GM23338 (cell line): Measurements from ENCODE around the gene ZBTB5. TPM values are rescaled to one million over a fixed set of nuclear protein-coding genes. Genes with fewer than 3 reads are reported as not detected.

ENCODE experiments used
- ATAC-seq: fragments of 200-7000 bp; cut with Tn5 transposase; 3 replicates; pipeline ENCODE4 v1.9.1; 2020
- DNase-seq: peaks from one replicate; pipeline ENCODE4 v3.0.0-alpha.2; 2015; ENCODE audit warnings: low spot score
- H2AFZ ChIP-seq: fragments of 200-600 bp; sonication (generic); 2 replicates; pipeline ENCODE4 v1.8.0; 2016; ENCODE audit warnings: antibody characterized with exemption, mild to moderate bottlenecking, moderate library complexity
- H3F3A ChIP-seq: fragments of 200-600 bp; sonication (generic); replicated peaks from 2 replicates; pipeline ENCODE4 v1.8.0; 2017; ENCODE audit warnings: antibody characterized with exemption, mixed run types, low read depth
- H3K27ac ChIP-seq: fragments of 200-600 bp; sonication (generic); 2 replicates; pipeline ENCODE4 v1.6.1; 2016; ENCODE audit warnings: low read depth
- H3K27me3 ChIP-seq: fragments of 200-600 bp; sonication (generic); 2 replicates; pipeline ENCODE4 v1.8.0; 2016; ENCODE audit warnings: mild to moderate bottlenecking, mixed run types, moderate library complexity; ENCODE audit not compliant: insufficient read depth
- H3K36me3 ChIP-seq: fragments of 200-600 bp; sonication (generic); 2 replicates; pipeline ENCODE4 v1.8.0; 2016; ENCODE audit warnings: mild to moderate bottlenecking; ENCODE audit not compliant: insufficient read depth
- H3K4me1 ChIP-seq: fragments of 200-600 bp; sonication (generic); 2 replicates; pipeline ENCODE4 v1.8.0; 2016; ENCODE audit warnings: mild to moderate bottlenecking, moderate library complexity; ENCODE audit not compliant: insufficient read depth
- H3K4me2 ChIP-seq: fragments of 200-600 bp; sonication (generic); 2 replicates; pipeline ENCODE4 v1.7.1; 2017; ENCODE audit warnings: mixed run types
- H3K4me3 ChIP-seq: fragments of 200-600 bp; sonication (generic); 2 replicates; pipeline ENCODE4 v1.6.1; 2016; ENCODE audit warnings: mixed run types
- H3K79me2 ChIP-seq: fragments of 200-600 bp; sonication (generic); replicated peaks from 2 replicates; pipeline ENCODE4 v1.8.0; 2017; ENCODE audit warnings: mild to moderate bottlenecking; ENCODE audit not compliant: insufficient read depth
- H3K9me2 ChIP-seq: fragments of 200-600 bp; sonication (generic); 2 replicates; pipeline ENCODE4 v1.8.0; 2017; ENCODE audit not compliant: insufficient read depth
- H4K20me1 ChIP-seq: fragments of 200-600 bp; sonication (generic); replicated peaks from 2 replicates; pipeline ENCODE4 v1.8.0; 2017; ENCODE audit warnings: mild to moderate bottlenecking; ENCODE audit not compliant: insufficient read depth
- H3K27ac Mint-ChIP-seq: 2 replicates; pipeline ENCODE4 v1.8.0; 2020; ENCODE audit warnings: inconsistent platforms, mild to moderate bottlenecking, moderate library complexity, mixed read lengths
- H3K27me3 Mint-ChIP-seq: 3 replicates; pipeline ENCODE4 v1.8.0; 2022; ENCODE audit warnings: low read depth, mild to moderate bottlenecking, moderate library complexity, mixed read lengths, inconsistent platforms; ENCODE audit not compliant: insufficient read depth, poor library complexity
- H3K36me3 Mint-ChIP-seq: 3 replicates; pipeline ENCODE4 v1.8.0; 2021; ENCODE audit warnings: low read depth, mild to moderate bottlenecking, inconsistent platforms, moderate library complexity, mixed read lengths
- H3K4me1 Mint-ChIP-seq: 3 replicates; pipeline ENCODE4 v1.8.0; 2020; ENCODE audit warnings: mild to moderate bottlenecking, inconsistent platforms, mixed read lengths
- H3K4me3 Mint-ChIP-seq: 3 replicates; pipeline ENCODE4 v1.8.0; 2021; ENCODE audit warnings: moderate library complexity, mild to moderate bottlenecking, inconsistent platforms, mixed read lengths
- H3K9me3 Mint-ChIP-seq: 3 replicates; pipeline ENCODE4 v1.8.0; 2020; ENCODE audit warnings: moderate library complexity, mild to moderate bottlenecking, inconsistent platforms, mixed read lengths
- EZH2 ChIP-seq: fragments of 200-600 bp; sonication (generic); IDR thresholded peaks from one replicate; pipeline ENCODE4 v1.8.0; 2017; ENCODE audit warnings: antibody characterized with exemption, mild to moderate bottlenecking, low read depth; ENCODE audit not compliant: unreplicated experiment
- EZH2phosphoT487 ChIP-seq: fragments of 200-600 bp; sonication (generic); IDR thresholded peaks from one replicate; pipeline ENCODE4 v1.8.1; 2018; ENCODE audit warnings: antibody characterized with exemption; ENCODE audit not compliant: unreplicated experiment
- NANOG ChIP-seq: IDR thresholded peaks from 2 replicates; pipeline ENCODE4 v1.6.1; 2016; ENCODE audit warnings: antibody characterized with exemption, borderline replicate concordance
- POLR2AphosphoS5 ChIP-seq: IDR thresholded peaks from 2 replicates; pipeline ENCODE4 v1.6.1; 2016; ENCODE audit warnings: antibody characterized with exemption, low read depth
- STAT1 ChIP-seq: IDR thresholded peaks from one replicate; pipeline ENCODE4 v1.6.1; 2016; ENCODE audit warnings: antibody characterized with exemption; ENCODE audit not compliant: unreplicated experiment
- ZNF114 ChIP-seq: fragments of 250-450 bp; sonication (Bioruptor Pico); IDR thresholded peaks from 2 replicates; pipeline ENCODE4 v1.5.0; 2020; ENCODE audit warnings: mild to moderate bottlenecking, moderate library complexity
- ZNF331 ChIP-seq: fragments of 250-450 bp; sonication (Bioruptor Pico); IDR thresholded peaks from 2 replicates; pipeline ENCODE4 v1.5.0; 2020; ENCODE audit warnings: low read depth, mild to moderate bottlenecking, moderate library complexity
- ZNF462 ChIP-seq: fragments of 250-450 bp; sonication (Bioruptor Pico); IDR thresholded peaks from 2 replicates; pipeline ENCODE4 v1.5.0; 2020; ENCODE audit warnings: mild to moderate bottlenecking, moderate library complexity
- polyA plus RNA-seq: library from polyadenylated mRNA; unstranded; fragments of >200 nt; fragmentation: Nextera tagmentation; extraction: Ambion mirVana; gene quantifications from 2 replicates; pipeline ENCODE4 v1.2.1, GENCODE V29; 2016
- total RNA-seq: library from RNA; depleted of rRNA; stranded (reverse); fragments of >200 nt; shearing (Covaris generic); gene quantifications from 2 replicates; pipeline ENCODE4 v1.2.3, GENCODE V29; 2014
- TF ChIP-seq, protein P1 (sequence below), 2 experiments: fragments of 200-600 bp in 1 of 2; sonication (generic) in 1 of 2; conservative IDR thresholded peaks; 2 replicates each; pipeline versions ENCODE4 v1.5.1 to v1.6.1; 2016 to 2017; ENCODE audit warnings: antibody characterized with exemption in 2 of 2, low read depth in 2 of 2, mild to moderate bottlenecking in 2 of 2, moderate library complexity in 1 of 2

Gene ZBTB5
- total and polyA plus RNA-seq, 2 experiments from 2014 or later, result 2.8 to 19.5 TPM

DNA sequence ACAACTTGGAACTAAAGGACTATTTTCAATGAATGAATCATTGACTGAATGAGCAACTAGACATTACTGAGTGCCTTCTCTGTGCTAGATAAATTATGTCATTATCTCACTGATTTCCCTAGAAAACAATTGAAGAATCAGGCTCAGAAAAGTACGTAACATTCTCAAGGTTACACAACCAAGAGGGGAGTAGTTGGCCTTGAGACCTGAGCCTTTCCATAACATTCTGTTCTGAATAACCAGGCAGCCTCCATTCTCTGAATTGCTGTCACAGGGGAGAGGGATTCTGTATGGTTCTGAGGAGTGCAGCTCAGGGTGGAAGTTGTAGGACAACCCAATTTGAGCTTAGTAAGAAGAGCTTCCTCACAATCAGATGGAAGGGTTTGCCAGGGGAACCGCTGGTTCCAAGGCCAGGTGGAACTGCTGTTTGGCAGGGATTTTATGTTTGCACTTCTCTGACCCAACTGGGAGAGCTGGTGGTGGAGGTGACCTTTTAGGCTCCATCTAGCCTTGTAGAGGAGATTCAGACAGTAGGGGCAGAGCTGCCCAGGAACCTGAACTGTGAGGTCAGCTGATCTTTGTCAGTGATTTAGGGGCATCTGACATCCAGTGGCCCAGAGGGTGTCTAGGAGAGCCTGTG is 36.8 kb upstream of the ZBTB5 start (continued):
- TF ChIP-seq ZNF462 (CRISPR knock-in tag) (no peak), STAT1 (no peak), ZNF331 (CRISPR knock-in tag) (no peak)

GRCh38 chr9:37499297-37499696 is 34.0 kb upstream of the ZBTB5 start:
- Mint-ChIP-seq H3K36me3 (peaks cover 87% of the 10 kb centered on the region), H3K27ac (0 out of 2 replicates have a peak overlapping the region, but pooled peaks have one; percentile 51), H3K27me3 (peaks cover 2% of the 10 kb centered on the region), H3K9me3 (no peaks in the 10 kb centered on the region), H3K4me1 (no peaks in the 10 kb centered on the region), H3K4me3 (no peak overlapping the region)
- H3K4me3 ChIP-seq, result no peak overlapping the region
- H4K20me1 ChIP-seq, result peaks cover 19% of the 10 kb centered on the region
- H3K36me3 ChIP-seq, result peaks cover 48% of the 10 kb centered on the region
- H2AFZ ChIP-seq, result no peak overlapping the region
- DNase-seq (no peak), ATAC-seq (no peak)
- H3K79me2 ChIP-seq, result 0 out of 2 replicates have a peak, but pooled peaks cover 3% of the 10 kb centered on the region
- H3K27me3 ChIP-seq, result no peaks in the 10 kb centered on the region
- no peak overlapping the region for H3K27ac ChIP-seq
- no peaks in the 10 kb centered on the region for H3K4me1 ChIP-seq
- H3K9me2 ChIP-seq, result no peaks in the 10 kb centered on the region
- TF ChIP-seq ZNF114 (CRISPR knock-in tag), result no peak
- TF ChIP-seq, protein P1, sequence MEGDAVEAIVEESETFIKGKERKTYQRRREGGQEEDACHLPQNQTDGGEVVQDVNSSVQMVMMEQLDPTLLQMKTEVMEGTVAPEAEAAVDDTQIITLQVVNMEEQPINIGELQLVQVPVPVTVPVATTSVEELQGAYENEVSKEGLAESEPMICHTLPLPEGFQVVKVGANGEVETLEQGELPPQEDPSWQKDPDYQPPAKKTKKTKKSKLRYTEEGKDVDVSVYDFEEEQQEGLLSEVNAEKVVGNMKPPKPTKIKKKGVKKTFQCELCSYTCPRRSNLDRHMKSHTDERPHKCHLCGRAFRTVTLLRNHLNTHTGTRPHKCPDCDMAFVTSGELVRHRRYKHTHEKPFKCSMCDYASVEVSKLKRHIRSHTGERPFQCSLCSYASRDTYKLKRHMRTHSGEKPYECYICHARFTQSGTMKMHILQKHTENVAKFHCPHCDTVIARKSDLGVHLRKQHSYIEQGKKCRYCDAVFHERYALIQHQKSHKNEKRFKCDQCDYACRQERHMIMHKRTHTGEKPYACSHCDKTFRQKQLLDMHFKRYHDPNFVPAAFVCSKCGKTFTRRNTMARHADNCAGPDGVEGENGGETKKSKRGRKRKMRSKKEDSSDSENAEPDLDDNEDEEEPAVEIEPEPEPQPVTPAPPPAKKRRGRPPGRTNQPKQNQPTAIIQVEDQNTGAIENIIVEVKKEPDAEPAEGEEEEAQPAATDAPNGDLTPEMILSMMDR (conservative IDR thresholded peaks at IDR 0.05; ENCODE audit: low read depth in 2 of 2), result no peak
- TF ChIP-seq EZH2, result no peak
- TF ChIP-seq ZNF331 (CRISPR knock-in tag), result no peak
- no peak for TF ChIP-seq POLR2AphosphoS5
- no peak for TF ChIP-seq NANOG
- no peak for TF ChIP-seq EZH2phosphoT487
- no peak overlapping the region for H3K4me2 ChIP-seq
- 0 out of 2 replicates have a peak, but pooled peaks cover 4% of the 10 kb centered on the region for H3F3A ChIP-seq
